ENCODE data around the gene GDF9.

DNA sequence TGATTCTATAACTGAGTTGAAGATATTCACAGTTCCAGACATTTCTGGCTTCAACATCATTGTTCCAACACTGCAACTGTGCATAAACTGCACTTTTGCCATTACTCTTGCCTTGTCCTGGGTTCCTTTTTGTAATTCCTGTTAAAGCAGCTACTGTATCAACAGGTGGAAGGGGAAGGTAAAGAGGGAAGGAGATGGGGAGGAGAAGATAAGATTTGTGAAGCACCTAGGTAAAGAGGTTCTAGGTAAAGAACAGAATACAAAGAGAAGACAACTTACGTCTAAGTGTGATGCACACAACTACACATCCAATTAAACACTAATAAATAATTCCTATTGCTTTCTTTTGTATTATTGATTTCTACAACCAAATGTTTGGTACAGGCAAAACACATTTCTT lies 43.4 kb upstream of the GDF9 start:
- TF ChIP-seq, protein P1, sequence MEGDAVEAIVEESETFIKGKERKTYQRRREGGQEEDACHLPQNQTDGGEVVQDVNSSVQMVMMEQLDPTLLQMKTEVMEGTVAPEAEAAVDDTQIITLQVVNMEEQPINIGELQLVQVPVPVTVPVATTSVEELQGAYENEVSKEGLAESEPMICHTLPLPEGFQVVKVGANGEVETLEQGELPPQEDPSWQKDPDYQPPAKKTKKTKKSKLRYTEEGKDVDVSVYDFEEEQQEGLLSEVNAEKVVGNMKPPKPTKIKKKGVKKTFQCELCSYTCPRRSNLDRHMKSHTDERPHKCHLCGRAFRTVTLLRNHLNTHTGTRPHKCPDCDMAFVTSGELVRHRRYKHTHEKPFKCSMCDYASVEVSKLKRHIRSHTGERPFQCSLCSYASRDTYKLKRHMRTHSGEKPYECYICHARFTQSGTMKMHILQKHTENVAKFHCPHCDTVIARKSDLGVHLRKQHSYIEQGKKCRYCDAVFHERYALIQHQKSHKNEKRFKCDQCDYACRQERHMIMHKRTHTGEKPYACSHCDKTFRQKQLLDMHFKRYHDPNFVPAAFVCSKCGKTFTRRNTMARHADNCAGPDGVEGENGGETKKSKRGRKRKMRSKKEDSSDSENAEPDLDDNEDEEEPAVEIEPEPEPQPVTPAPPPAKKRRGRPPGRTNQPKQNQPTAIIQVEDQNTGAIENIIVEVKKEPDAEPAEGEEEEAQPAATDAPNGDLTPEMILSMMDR (IDR thresholded peaks at IDR 0.05), result no peak
- no peak for TF ChIP-seq EP300 (IDR thresholded peaks at IDR 0.05)
